ENCODE measurements around the gene SRPX2. TPM values are rescaled to one million over a fixed set of nuclear protein-coding genes. Genes with fewer than 3 reads are reported as not detected.
"Not testable (repeated sequence)": the region's sequence is repeated elsewhere in the genome, so short reads cannot be mapped to it uniquely, and the experiment has no call there.

The SRPX2 gene
- total RNA-seq, 1 donor from 2014 or later: 9.2 TPM

GRCh38 chrX:100696699-100697351 is 52.8 kb downstream of the SRPX2 start:
- DNase-seq (ENCODE audit: low spot score): no peak

DNA sequence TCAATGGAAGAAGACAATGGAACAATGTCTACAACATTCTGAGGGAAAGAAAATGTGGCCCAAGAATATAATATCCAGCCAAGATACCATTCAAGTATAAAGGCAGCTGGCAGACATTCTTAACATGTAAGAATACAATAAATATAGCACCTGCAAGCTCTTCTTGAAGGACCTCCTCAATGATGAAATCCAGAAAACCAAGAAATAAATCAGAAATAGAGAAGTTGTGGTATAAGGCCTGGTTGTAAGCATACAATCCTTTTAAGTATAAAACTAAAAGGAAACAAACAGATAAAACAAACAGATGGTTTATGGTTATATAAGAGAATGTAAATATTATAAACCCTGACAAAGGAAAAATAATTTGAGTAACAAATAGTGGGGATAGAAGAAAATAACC is 54.6 kb downstream of the SRPX2 start:
- DNase-seq (ENCODE audit: low spot score): no peak

DNA sequence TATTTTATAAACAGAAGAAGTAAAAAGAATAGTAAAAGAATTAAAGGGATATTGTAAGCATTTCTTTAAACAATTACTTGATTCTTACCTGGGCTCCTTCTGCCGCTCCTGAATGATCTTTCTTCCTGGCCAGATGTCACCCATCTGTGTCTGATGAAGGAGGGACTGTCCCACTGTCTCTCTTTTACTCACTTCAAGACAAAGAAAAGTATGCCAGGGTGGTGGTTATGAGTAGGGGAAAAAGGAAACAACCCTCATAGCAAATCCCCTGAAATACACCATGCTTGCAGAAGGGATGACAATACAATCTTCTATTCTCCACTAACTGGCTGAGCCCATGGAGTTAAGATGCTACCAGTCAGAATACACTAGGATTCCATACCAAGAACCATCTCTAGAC is 56.8 kb downstream of the SRPX2 start:
- no peak for DNase-seq (ENCODE audit: low spot score)

DNA sequence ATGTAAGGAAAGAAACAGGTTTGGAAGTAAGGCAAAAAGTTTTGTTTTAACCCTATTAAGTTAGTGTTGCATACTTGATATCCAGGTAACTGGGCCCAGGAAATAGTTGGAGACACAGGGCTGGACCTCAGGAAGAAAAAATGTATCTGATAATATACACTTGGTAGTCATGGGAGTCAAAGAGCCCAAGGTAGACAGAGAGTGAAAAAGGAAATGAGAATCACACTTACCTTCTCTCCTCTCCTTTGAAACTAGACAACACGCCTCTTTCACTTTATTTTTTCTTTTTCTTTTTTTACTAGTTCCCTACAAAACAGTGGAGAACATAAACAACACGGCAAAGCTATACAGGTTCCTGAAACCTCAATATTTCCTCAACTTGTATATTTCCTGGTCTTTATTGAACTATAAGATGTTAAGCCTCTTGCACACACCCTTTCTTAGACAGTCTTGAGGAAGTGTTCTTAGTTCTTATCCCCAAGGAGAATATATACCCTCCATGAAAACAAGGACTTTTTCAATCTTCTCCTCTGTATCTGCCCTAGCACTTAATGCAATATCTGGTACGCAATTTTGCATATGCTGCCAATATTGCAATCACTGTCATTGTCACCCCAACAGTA is 60.7 kb downstream of the SRPX2 start:
- DNase-seq (ENCODE audit: low spot score): no peak

DNA sequence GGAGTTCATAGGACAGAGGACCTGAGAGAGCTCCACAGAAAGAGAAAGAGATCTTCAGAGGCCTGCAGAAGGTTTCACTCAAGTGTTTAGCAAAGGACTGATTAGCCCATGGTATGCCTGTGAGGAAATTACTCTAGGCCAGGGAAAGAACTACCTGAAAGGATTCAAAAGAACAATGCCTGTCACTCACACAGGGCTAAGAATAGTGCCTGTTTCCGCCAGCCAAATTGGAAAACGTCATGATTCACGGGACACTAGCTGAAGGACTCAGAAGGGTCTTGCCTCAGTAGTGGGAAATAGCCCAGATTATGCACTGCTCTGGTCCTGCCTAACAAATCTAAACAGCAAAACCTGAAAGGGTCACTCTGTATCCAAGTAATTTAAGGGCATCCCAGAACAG is 66.8 kb downstream of the SRPX2 start:
- no peak for DNase-seq (ENCODE audit: low spot score)

- no peak for DNase-seq (ENCODE audit: low spot score)
Observed at GRCh38 chrX:100717363-100717762, 73.4 kb downstream of the SRPX2 start.

DNA sequence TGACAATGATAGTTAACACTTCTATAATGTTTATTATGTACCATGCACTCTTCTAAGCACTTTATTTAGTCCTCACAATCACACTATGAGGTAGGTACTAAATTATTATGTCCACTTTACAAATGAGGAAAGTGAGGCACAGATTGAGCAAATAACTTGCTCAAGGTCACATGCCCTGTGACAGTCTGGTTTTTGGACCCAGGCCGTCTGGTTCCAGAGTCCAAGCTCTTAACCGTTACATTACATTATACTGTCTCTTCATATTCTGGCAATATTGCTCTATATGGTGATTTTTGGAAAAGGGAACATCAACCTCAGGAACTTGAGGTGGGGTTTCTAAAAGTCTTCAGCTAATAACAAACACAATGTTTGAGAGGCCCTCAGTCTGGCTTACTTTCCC is 75.1 kb downstream of the SRPX2 start:
- no peak for DNase-seq (ENCODE audit: low spot score)

- DNase-seq (ENCODE audit: low spot score): no peak
Observed at GRCh38 chrX:100720301-100720700, 76.3 kb downstream of the SRPX2 start.

DNA sequence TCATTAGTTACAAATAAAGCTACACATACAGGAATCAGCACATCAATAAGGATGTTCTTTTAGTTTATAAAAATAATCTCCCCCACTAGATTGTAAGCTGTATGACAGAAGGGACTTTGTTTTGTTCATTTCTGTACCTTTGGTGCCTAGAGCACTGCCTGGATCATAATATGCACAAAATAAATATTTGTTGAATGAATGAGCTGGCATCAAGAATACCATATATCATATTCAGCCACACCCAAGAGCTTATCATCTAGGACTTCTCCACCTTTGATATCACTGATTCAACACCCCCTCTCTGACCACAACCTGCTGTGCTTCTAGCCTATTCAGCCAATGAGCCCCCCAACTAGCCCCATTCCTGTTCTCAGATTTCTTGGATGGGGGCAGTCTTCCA is 77.3 kb downstream of the SRPX2 start:
- DNase-seq (ENCODE audit: low spot score): no peak

- not testable (repeated sequence) for DNase-seq (ENCODE audit: low spot score)
Observed at GRCh38 chrX:100724006-100724405, 80.0 kb downstream of the SRPX2 start.

Other genes starting within 250 kb of the SRPX2 start
- gene PCDH19, start 233.9 kb upstream of the SRPX2 start, total RNA-seq: 0.66 TPM
- gene TNMD, start 59.3 kb upstream of the SRPX2 start, total RNA-seq: not detected
- 37.9 TPM for gene TSPAN6, start 7.4 kb upstream of the SRPX2 start, total RNA-seq
- 15.8 TPM for gene SYTL4, start 87.9 kb downstream of the SRPX2 start, total RNA-seq
- 19.5 TPM for gene CSTF2, start 176.2 kb downstream of the SRPX2 start, total RNA-seq
- not detected for gene NOX1, start 230.2 kb downstream of the SRPX2 start, total RNA-seq